ENCODE measurements around the gene PRAC1. TPM values are rescaled to one million over a fixed set of nuclear protein-coding genes. Genes with fewer than 3 reads are reported as not detected.

The PRAC1 gene
- polyA plus RNA-seq, 4 donors: not detected

DNA sequence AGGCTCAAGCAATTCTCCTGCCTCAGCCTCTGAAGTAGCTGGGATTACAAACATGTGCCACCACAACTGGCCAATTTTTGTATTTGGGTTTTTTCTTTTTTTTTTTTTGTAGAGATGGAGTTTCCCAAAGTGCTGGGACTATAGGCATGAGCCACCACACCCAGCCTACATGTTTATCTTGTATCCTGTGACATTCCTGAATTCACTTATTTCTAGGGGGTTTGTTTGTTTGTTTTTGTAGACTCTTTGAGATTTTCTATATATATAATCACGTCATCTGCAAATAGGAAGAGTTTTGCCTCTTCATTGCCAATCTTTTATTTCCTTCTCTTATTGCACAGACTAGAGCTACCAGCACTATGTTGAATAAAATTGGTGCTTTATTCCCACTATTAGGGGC lies 29.1 kb downstream of the PRAC1 start:
- Histone ChIP-seq H3K36me3 (ENCODE audit: control insufficient read depth in 3 of 3, insufficient read depth in 2 of 3, low read depth in 1 of 3, low read length in 3 of 3) (no peaks in the 10 kb centered on the region), H3K27ac (ENCODE audit: low read depth in 1 of 3, low read length in 2 of 3) (no peak overlapping the region), H3K27me3 (ENCODE audit: control insufficient read depth in 3 of 3, insufficient read depth in 3 of 3, low read length in 3 of 3) (peaks cover 0 to 28% (median 5%) of the 10 kb centered on the region in 3 donors), H3K9me3 (ENCODE audit: control insufficient read depth in 2 of 2, insufficient read depth in 1 of 2, low read depth in 1 of 2, low read length in 1 of 2) (peaks cover 0 to 6% of the 10 kb centered on the region in 2 donors), H3K4me3 (ENCODE audit: low read depth in 1 of 3, low read length in 3 of 3) (no peak overlapping the region), H3K4me1 (ENCODE audit: control insufficient read depth in 3 of 3, insufficient read depth in 2 of 3, low read depth in 1 of 3, low read length in 2 of 3) (no peaks in the 10 kb centered on the region)
- 21 to 33% (median 32%) methylated on average over 1 of the region's 1 CpG for WGBS, 3 donors
- FAIRE-seq (no peak), DNase-seq (no peak)

DNA sequence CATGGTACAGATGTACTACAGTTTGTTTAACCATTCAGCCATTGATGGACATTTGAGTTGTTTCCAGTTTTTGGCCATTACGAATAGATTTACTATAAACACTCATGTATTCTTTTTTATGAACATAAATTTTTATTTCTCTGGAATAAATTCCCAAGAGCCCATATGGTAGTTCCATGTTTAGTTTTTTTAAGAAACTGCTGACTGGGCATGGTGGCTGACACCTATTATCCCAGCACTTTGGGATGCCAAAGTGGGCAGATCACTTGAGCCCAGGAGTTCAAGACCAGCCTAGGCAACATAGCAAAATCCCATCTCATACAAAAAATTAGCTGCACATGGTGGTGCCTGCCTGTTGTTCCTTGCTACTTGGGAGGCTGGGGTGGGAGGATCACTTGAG lies 30.3 kb downstream of the PRAC1 start:
- Histone ChIP-seq H3K4me1 (ENCODE audit: control insufficient read depth in 3 of 3, insufficient read depth in 2 of 3, low read depth in 1 of 3, low read length in 2 of 3) (no peaks in the 10 kb centered on the region), H3K36me3 (ENCODE audit: control insufficient read depth in 3 of 3, insufficient read depth in 2 of 3, low read depth in 1 of 3, low read length in 3 of 3) (no peaks in the 10 kb centered on the region), H3K9me3 (ENCODE audit: control insufficient read depth in 2 of 2, insufficient read depth in 1 of 2, low read depth in 1 of 2, low read length in 1 of 2) (peaks cover 0 to 6% of the 10 kb centered on the region in 2 donors), H3K27me3 (ENCODE audit: control insufficient read depth in 3 of 3, insufficient read depth in 3 of 3, low read length in 3 of 3) (peaks cover 0 to 27% (median 8%) of the 10 kb centered on the region in 3 donors), H3K27ac (ENCODE audit: low read depth in 1 of 3, low read length in 2 of 3) (no peak overlapping the region), H3K4me3 (ENCODE audit: low read depth in 1 of 3, low read length in 3 of 3) (no peak overlapping the region)
- DNase-seq (no peak), FAIRE-seq (no peak)
- WGBS, 3 donors: 84 to 95% (median 86%) methylated on average over 1 of the region's 1 CpG

DNA sequence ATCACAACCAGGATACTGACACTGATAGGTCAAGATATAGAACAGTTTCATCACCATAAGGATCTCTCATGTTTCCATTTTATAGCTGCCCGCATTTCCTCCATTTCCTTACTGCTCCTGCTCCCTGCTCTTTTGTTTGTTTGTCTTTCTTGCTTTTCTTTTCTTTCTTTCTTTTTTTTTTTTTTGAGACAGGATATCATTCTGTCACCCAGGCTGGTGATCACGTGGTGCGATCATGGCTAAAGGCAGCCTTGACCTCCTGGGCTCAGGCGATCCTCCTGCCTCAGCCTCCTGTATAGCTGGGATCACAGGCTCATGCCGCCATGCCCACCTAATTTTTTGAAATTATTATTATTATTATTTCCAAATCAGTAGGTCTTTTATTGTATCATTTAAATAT lies 31.7 kb downstream of the PRAC1 start:
- H3K4me3 ChIP-seq (ENCODE audit: low read depth in 1 of 3, low read length in 3 of 3): no peak overlapping the region
- WGBS, 3 donors: 79 to 89% (median 81%) methylated on average over 5 of the region's 5 CpGs
- no peak for DNase-seq
- no peaks in the 10 kb centered on the region for H3K4me1 ChIP-seq (ENCODE audit: control insufficient read depth in 3 of 3, insufficient read depth in 2 of 3, low read depth in 1 of 3, low read length in 2 of 3)
- peaks cover 0 to 19% (median 5%) of the 10 kb centered on the region in 3 donors for H3K27me3 ChIP-seq (ENCODE audit: control insufficient read depth in 3 of 3, insufficient read depth in 3 of 3, low read length in 3 of 3)
- H3K9me3 ChIP-seq (ENCODE audit: control insufficient read depth in 2 of 2, insufficient read depth in 1 of 2, low read depth in 1 of 2, low read length in 1 of 2): peaks cover 0 to 6% of the 10 kb centered on the region in 2 donors
- FAIRE-seq: no peak
- no peak overlapping the region for H3K27ac ChIP-seq (ENCODE audit: low read depth in 1 of 3, low read length in 2 of 3)
- H3K36me3 ChIP-seq (ENCODE audit: control insufficient read depth in 3 of 3, insufficient read depth in 2 of 3, low read depth in 1 of 3, low read length in 3 of 3): no peaks in the 10 kb centered on the region

DNA sequence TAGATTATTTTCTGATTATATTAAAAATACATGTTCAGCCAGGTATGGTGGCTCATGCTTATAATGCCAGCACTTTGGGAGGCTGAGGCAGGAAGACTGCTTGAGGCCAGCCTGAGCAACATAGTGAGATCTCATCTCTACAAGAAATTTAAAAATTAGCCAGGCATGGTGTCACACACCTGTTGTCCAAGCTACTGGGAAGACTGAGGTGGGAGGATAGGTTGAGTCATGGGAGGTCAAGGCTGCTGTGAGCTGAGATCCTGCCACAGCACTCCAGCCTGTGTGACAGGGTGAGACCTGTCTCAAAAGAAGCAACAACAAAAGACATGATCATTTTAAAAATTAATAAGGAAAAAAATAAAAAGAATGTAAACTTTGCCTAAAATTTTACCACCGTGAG lies 40.7 kb downstream of the PRAC1 start:
- Histone ChIP-seq H3K36me3 (ENCODE audit: control insufficient read depth in 3 of 3, insufficient read depth in 2 of 3, low read depth in 1 of 3, low read length in 3 of 3) (no peaks in the 10 kb centered on the region), H3K27ac (ENCODE audit: low read depth in 1 of 3, low read length in 2 of 3) (no peak overlapping the region), H3K4me1 (ENCODE audit: control insufficient read depth in 3 of 3, insufficient read depth in 2 of 3, low read depth in 1 of 3, low read length in 2 of 3) (peaks cover 0 to 3% (median 0%) of the 10 kb centered on the region in 3 donors), H3K27me3 (ENCODE audit: control insufficient read depth in 3 of 3, insufficient read depth in 3 of 3, low read length in 3 of 3) (peaks cover 2 to 44% (median 11%) of the 10 kb centered on the region in 3 donors), H3K9me3 (ENCODE audit: control insufficient read depth in 2 of 2, insufficient read depth in 1 of 2, low read depth in 1 of 2, low read length in 1 of 2) (no peaks in the 10 kb centered on the region), H3K4me3 (ENCODE audit: low read depth in 1 of 3, low read length in 3 of 3) (no peak overlapping the region)
- DNase-seq (no peak), FAIRE-seq (no peak)
- 82 to 85% (median 84%) methylated on average over 1 of the region's 1 CpG for WGBS, 3 donors

DNA sequence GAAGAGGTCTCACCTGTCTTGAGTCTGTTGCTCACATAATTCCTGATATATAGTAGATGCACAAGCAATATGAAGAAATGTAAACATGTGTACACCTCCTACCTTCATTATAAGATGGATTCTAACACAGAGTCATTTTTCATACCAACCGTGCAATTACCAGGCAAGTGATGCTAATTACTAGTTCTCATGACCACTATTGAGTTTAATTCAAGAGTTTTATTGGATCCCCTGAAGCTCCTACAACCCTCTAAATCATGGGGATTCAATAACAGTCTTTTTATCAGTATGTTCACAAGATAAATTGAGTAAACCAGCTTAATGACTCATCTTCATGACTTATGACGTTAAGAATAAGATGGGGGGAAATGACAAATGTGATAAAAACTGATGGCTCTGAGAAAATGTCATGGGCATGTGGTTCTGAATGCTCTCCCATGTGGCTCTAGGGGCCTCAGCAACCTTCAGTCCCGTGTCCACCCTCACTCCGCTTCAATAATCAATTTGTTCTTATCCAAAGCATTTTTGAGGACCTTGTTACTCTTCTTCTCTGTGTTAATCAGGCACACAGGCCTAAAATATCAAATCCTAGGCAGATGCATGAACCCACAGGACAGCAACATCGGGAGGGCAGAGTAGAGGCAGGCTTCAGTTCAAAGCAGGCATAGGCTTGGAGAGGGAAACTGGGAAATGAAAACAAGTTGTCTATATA lies 42.8 kb downstream of the PRAC1 start:
- DNase-seq (no peak), FAIRE-seq (no peak)
- Histone ChIP-seq H3K27me3 (ENCODE audit: control insufficient read depth in 3 of 3, insufficient read depth in 3 of 3, low read length in 3 of 3) (peaks cover 2 to 51% (median 12%) of the 10 kb centered on the region in 3 donors), H3K4me1 (ENCODE audit: control insufficient read depth in 3 of 3, insufficient read depth in 2 of 3, low read depth in 1 of 3, low read length in 2 of 3) (peaks cover 0 to 3% (median 0%) of the 10 kb centered on the region in 3 donors), H3K27ac (ENCODE audit: low read depth in 1 of 3, low read length in 2 of 3) (no peak overlapping the region), H3K9me3 (ENCODE audit: control insufficient read depth in 2 of 2, insufficient read depth in 1 of 2, low read depth in 1 of 2, low read length in 1 of 2) (no peaks in the 10 kb centered on the region), H3K36me3 (ENCODE audit: control insufficient read depth in 3 of 3, insufficient read depth in 2 of 3, low read depth in 1 of 3, low read length in 3 of 3) (no peaks in the 10 kb centered on the region), H3K4me3 (ENCODE audit: low read depth in 1 of 3, low read length in 3 of 3) (no peak overlapping the region)
- 65 to 84% (median 74%) methylated on average over 5 of the region's 5 CpGs for WGBS, 3 donors

DNA sequence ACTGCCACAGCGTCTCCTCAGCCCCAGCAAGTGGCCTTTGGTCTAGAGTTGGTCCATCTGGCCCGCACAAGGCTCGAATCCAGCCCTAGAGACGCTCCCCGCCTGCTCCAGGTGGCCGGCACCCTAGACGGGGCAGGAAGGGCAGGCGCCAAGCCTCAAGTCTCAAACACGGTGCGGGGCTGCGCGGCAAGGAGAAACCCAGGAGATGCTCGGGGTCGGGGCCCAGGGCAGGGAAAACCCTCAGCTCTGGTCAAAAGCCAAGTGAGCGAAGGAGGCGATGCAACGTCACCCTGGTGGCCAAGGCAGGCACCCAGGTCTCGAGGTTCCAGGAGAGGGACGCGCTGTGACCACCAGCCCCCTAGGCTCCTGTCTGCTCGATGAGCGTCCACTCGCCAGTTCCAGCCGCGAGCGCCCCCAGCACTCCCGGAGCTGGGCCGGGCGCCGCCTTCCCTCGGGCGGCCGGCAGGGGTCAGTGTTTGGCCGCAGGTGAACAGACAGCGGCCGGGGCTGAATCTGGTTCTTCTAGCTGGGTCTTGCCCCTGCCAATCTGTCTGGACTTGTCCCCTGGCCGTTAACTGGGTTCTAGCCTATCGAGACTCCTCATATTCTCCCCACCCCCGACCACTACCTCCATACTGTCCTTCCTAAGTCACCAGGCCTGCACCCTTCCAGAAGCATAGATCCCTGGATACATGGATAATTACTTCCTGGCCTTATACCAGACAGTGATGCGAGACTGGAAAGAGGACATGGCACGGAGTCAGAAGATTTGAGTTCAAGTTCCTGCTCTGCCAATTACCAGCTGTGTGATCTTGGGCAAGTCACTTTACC lies 44.0 kb downstream of the PRAC1 start:
- no peak for FAIRE-seq
- 3 to 8% (median 6%) methylated on average over 32 to 41 of the region's 41 CpGs for WGBS, 3 donors
- no peak overlapping the region for H3K27ac ChIP-seq (ENCODE audit: low read depth in 1 of 3, low read length in 2 of 3)
- no peaks in the 10 kb centered on the region for H3K9me3 ChIP-seq (ENCODE audit: control insufficient read depth in 2 of 2, insufficient read depth in 1 of 2, low read depth in 1 of 2, low read length in 1 of 2)
- H3K4me3 ChIP-seq (ENCODE audit: low read depth in 1 of 3, low read length in 3 of 3): no peak overlapping the region
- H3K27me3 ChIP-seq (ENCODE audit: control insufficient read depth in 3 of 3, insufficient read depth in 3 of 3, low read length in 3 of 3): peaks cover 2 to 51% (median 15%) of the 10 kb centered on the region in 3 donors
- H3K4me1 ChIP-seq (ENCODE audit: control insufficient read depth in 3 of 3, insufficient read depth in 2 of 3, low read depth in 1 of 3, low read length in 2 of 3): peaks cover 0 to 3% (median 0%) of the 10 kb centered on the region in 3 donors
- H3K36me3 ChIP-seq (ENCODE audit: control insufficient read depth in 3 of 3, insufficient read depth in 2 of 3, low read depth in 1 of 3, low read length in 3 of 3): no peaks in the 10 kb centered on the region
- peak; percentile 56 to 79 for DNase-seq

GRCh38 chr17:48676963-48677558 lies 45.3 kb downstream of the PRAC1 start:
- Histone ChIP-seq H3K9me3 (ENCODE audit: control insufficient read depth in 2 of 2, insufficient read depth in 1 of 2, low read depth in 1 of 2, low read length in 1 of 2) (no peaks in the 10 kb centered on the region), H3K27me3 (ENCODE audit: control insufficient read depth in 3 of 3, insufficient read depth in 3 of 3, low read length in 3 of 3) (peaks cover 2 to 40% (median 15%) of the 10 kb centered on the region in 3 donors), H3K36me3 (ENCODE audit: control insufficient read depth in 3 of 3, insufficient read depth in 2 of 3, low read depth in 1 of 3, low read length in 3 of 3) (no peaks in the 10 kb centered on the region), H3K4me1 (ENCODE audit: control insufficient read depth in 3 of 3, insufficient read depth in 2 of 3, low read depth in 1 of 3, low read length in 2 of 3) (peaks cover 0 to 3% (median 0%) of the 10 kb centered on the region in 3 donors), H3K4me3 (ENCODE audit: low read depth in 1 of 3, low read length in 3 of 3) (no peak overlapping the region), H3K27ac (ENCODE audit: low read depth in 1 of 3, low read length in 2 of 3) (no peak overlapping the region)
- FAIRE-seq (no peak), DNase-seq (no peak)
- WGBS, 3 donors: 59 to 67% (median 63%) methylated on average over 6 of the region's 6 CpGs

DNA sequence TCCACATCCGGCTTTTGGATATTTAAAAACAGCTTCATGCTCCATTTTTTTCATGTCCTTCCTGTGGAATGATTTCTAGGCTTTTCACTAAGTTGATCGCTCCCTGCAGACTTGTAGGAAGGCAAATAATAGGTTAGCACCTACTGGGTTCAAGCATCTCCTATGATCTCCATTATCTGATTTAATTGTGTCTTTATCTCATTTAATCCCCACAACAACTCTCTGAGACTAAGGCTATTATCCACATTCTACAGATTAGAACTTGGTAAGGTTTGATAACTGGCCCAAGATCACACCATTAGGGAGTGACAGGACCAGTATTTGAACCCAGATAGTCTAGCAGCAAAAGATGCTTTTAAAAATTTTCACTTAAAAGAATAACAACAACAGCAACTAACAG lies 50.0 kb downstream of the PRAC1 start:
- Histone ChIP-seq H3K36me3 (ENCODE audit: control insufficient read depth in 3 of 3, insufficient read depth in 2 of 3, low read depth in 1 of 3, low read length in 3 of 3) (no peaks in the 10 kb centered on the region), H3K4me1 (ENCODE audit: control insufficient read depth in 3 of 3, insufficient read depth in 2 of 3, low read depth in 1 of 3, low read length in 2 of 3) (no peaks in the 10 kb centered on the region), H3K9me3 (ENCODE audit: control insufficient read depth in 2 of 2, insufficient read depth in 1 of 2, low read depth in 1 of 2, low read length in 1 of 2) (no peaks in the 10 kb centered on the region), H3K27me3 (ENCODE audit: control insufficient read depth in 3 of 3, insufficient read depth in 3 of 3, low read length in 3 of 3) (peaks cover 0 to 25% (median 5%) of the 10 kb centered on the region in 3 donors), H3K27ac (ENCODE audit: low read depth in 1 of 3, low read length in 2 of 3) (no peak overlapping the region), H3K4me3 (ENCODE audit: low read depth in 1 of 3, low read length in 3 of 3) (no peak overlapping the region)
- WGBS, 3 donors: 61 to 63% (median 63%) methylated on average over 2 of the region's 2 CpGs
- DNase-seq (no peak), FAIRE-seq (no peak)

All from small intestine (tissue), 7 donors.